HL-60 (cell line): ENCODE results near the gene FSIP1.

Experiments
- DNase-seq, 2 experiments: peaks; one replicate each; pipeline ENCODE4 v3.0.0-alpha.2; 2010 to 2020; ENCODE audit warnings: low read depth in 1 of 2, low spot score in 1 of 2
- H3K27ac ChIP-seq: fragments of 250-450 bp; sonication (Bioruptor Pico); replicated peaks from 2 replicates; pipeline ENCODE4 v1.5.1; 2020; ENCODE audit warnings: mild to moderate bottlenecking, moderate library complexity
- H3K27me3 ChIP-seq: fragments of 250-450 bp; sonication (Bioruptor Pico); 2 replicates; pipeline ENCODE4 v1.5.1; 2021; ENCODE audit warnings: mild to moderate bottlenecking, moderate library complexity; ENCODE audit not compliant: insufficient read depth, poor library complexity, severe bottlenecking
- H3K4me3 ChIP-seq: replicated peaks from 2 replicates; pipeline ENCODE4 v1.5.1; 2011; ENCODE audit warnings: mild to moderate bottlenecking, control low read depth, low read length; ENCODE audit not compliant: insufficient read depth
- CTCF ChIP-seq: IDR thresholded peaks from one replicate; pipeline ENCODE4 v1.5.1; 2011; ENCODE audit warnings: low read length, control low read depth, inconsistent platforms; ENCODE audit not compliant: insufficient read depth
- GABPA ChIP-seq: IDR thresholded peaks from 2 replicates; pipeline ENCODE4 v1.6.1; 2012; ENCODE audit warnings: low read depth
- POLR2AphosphoS5 ChIP-seq: IDR thresholded peaks from 2 replicates; pipeline ENCODE4 v1.6.1; 2012; ENCODE audit warnings: low read depth
- REST ChIP-seq: IDR thresholded peaks from 2 replicates; pipeline ENCODE4 v1.6.1; 2012; ENCODE audit warnings: low read depth; ENCODE audit not compliant: insufficient replicate concordance
- SPI1 ChIP-seq: IDR thresholded peaks from 2 replicates; pipeline ENCODE4 v1.6.1; 2012; ENCODE audit warnings: low read depth, mild to moderate bottlenecking, borderline replicate concordance

Gene FSIP1

GRCh38 chr15:39578851-39579486, 203.7 kb downstream of the FSIP1 start:
- no peak overlapping the region for H3K4me3 ChIP-seq
- no peak for TF ChIP-seq REST
- no peak for TF ChIP-seq POLR2AphosphoS5
- no peak for TF ChIP-seq SPI1
- H3K27ac ChIP-seq, result no peak overlapping the region
- no peak for DNase-seq
- H3K27me3 ChIP-seq, result peaks cover 12% of the 10 kb centered on the region

GRCh38 chr15:39575180-39575579, 207.5 kb downstream of the FSIP1 start:
- Histone ChIP-seq H3K4me3 (no peak overlapping the region), H3K27me3 (no peaks in the 10 kb centered on the region), H3K27ac (no peak overlapping the region)
- no peak for DNase-seq
- no peak for TF ChIP-seq SPI1
- TF ChIP-seq GABPA, result no peak
- TF ChIP-seq CTCF, result no peak
- no peak for TF ChIP-seq REST
- no peak for TF ChIP-seq POLR2AphosphoS5

- no peaks in the 10 kb centered on the region for H3K27me3 ChIP-seq
- no peak for DNase-seq
- TF ChIP-seq SPI1 (no peak), CTCF (no peak)
- no peak overlapping the region for H3K4me3 ChIP-seq
- H3K27ac ChIP-seq, result no peak overlapping the region
These were observed 208.2 kb downstream of the FSIP1 start for GRCh38 chr15:39574427-39574826.

- no peak for DNase-seq
- TF ChIP-seq SPI1, result no peak
- TF ChIP-seq REST, result no peak
- TF ChIP-seq POLR2AphosphoS5, result no peak
- no peak for TF ChIP-seq GABPA
- no peak for TF ChIP-seq CTCF
- Histone ChIP-seq H3K4me3 (no peak overlapping the region), H3K27ac (no peak overlapping the region), H3K27me3 (no peaks in the 10 kb centered on the region)
These were observed 208.8 kb downstream of the FSIP1 start for GRCh38 chr15:39573844-39574243.
